Measurements from ENCODE around the gene DEGS2.
"Not testable (repeated sequence)": the region's sequence is repeated elsewhere in the genome, so short reads cannot be mapped to it uniquely, and the experiment has no call there.

DEGS2 gene

GRCh38 chr14:100191584-100192249 is 32.3 kb upstream of the DEGS2 start:
- H3K36me3 Mint-ChIP-seq, result no peaks in the 10 kb centered on the region
- DNase-seq, result no peak
- peak overlapping the region; percentile 96 for H3K27ac Mint-ChIP-seq
- H3K4me3 Mint-ChIP-seq, result peak overlapping the region in 1 of 2 donors; percentile 84
- ATAC-seq (replicated peaks), result no peak
- H3K9me3 Mint-ChIP-seq, result no peaks in the 10 kb centered on the region
- H3K27me3 Mint-ChIP-seq, result no peaks in the 10 kb centered on the region
- peaks cover 10 to 20% of the 10 kb centered on the region in 2 donors for H3K4me1 Mint-ChIP-seq

GRCh38 chr14:100190126-100190525 is 30.7 kb upstream of the DEGS2 start:
- Mint-ChIP-seq H3K9me3 (no peaks in the 10 kb centered on the region), H3K4me3 (no peak overlapping the region), H3K4me1 (peaks cover 10 to 20% of the 10 kb centered on the region in 2 donors), H3K36me3 (no peaks in the 10 kb centered on the region), H3K27me3 (no peaks in the 10 kb centered on the region), H3K27ac (no peak overlapping the region)
- no peak for ATAC-seq (replicated peaks)
- DNase-seq, result no peak

GRCh38 chr14:100188392-100189030 is 29.1 kb upstream of the DEGS2 start:
- ATAC-seq (replicated peaks), result no peak
- no peak overlapping the region for H3K27ac Mint-ChIP-seq
- no peak for DNase-seq
- no peaks in the 10 kb centered on the region for H3K27me3 Mint-ChIP-seq
- no peaks in the 10 kb centered on the region for H3K9me3 Mint-ChIP-seq
- H3K36me3 Mint-ChIP-seq, result no peaks in the 10 kb centered on the region
- peaks cover 5 to 14% of the 10 kb centered on the region in 2 donors for H3K4me1 Mint-ChIP-seq
- no peak overlapping the region for H3K4me3 Mint-ChIP-seq

GRCh38 chr14:100187247-100187833 is 27.9 kb upstream of the DEGS2 start:
- DNase-seq, result no peak
- no peak for ATAC-seq (replicated peaks)
- Mint-ChIP-seq H3K36me3 (no peaks in the 10 kb centered on the region), H3K9me3 (no peaks in the 10 kb centered on the region), H3K4me3 (no peak overlapping the region), H3K4me1 (peaks cover 0 to 3% of the 10 kb centered on the region in 2 donors), H3K27me3 (no peaks in the 10 kb centered on the region), H3K27ac (no peak overlapping the region)

- not testable (repeated sequence) for H3K36me3 Mint-ChIP-seq; H3K4me3 Mint-ChIP-seq; ATAC-seq (replicated peaks); H3K9me3 Mint-ChIP-seq; H3K27me3 Mint-ChIP-seq; H3K27ac Mint-ChIP-seq; H3K4me1 Mint-ChIP-seq; DNase-seq
Observed at GRCh38 chr14:100181876-100182551, 22.6 kb upstream of the DEGS2 start.

GRCh38 chr14:100180671-100181070 is 21.2 kb upstream of the DEGS2 start:
- not testable (repeated sequence) for H3K36me3 Mint-ChIP-seq, H3K27ac Mint-ChIP-seq

GRCh38 chr14:100178691-100179090 is 19.2 kb upstream of the DEGS2 start:
- no peaks in the 10 kb centered on the region for H3K4me1 Mint-ChIP-seq
- no peak for ATAC-seq (replicated peaks)

More at GRCh38 chr14:100180671-100181070, 21.2 kb upstream of the DEGS2 start:
- H3K27me3 Mint-ChIP-seq; DNase-seq; H3K9me3 Mint-ChIP-seq; H3K4me1 Mint-ChIP-seq; ATAC-seq (replicated peaks); H3K4me3 Mint-ChIP-seq: not testable (repeated sequence)

GRCh38 chr14:100176811-100177327 is 17.4 kb upstream of the DEGS2 start:
- Mint-ChIP-seq H3K9me3 (no peaks in the 10 kb centered on the region), H3K4me3 (no peak overlapping the region), H3K27ac (no peak overlapping the region), H3K36me3 (no peaks in the 10 kb centered on the region), H3K27me3 (peaks cover 13 to 16% of the 10 kb centered on the region in 2 donors), H3K4me1 (no peaks in the 10 kb centered on the region)
- no peak for DNase-seq
- no peak for ATAC-seq (replicated peaks)

More at GRCh38 chr14:100178691-100179090, 19.2 kb upstream of the DEGS2 start:
- no peaks in the 10 kb centered on the region for H3K36me3 Mint-ChIP-seq
- H3K27ac Mint-ChIP-seq, result no peak overlapping the region
- peaks cover 7 to 10% of the 10 kb centered on the region in 2 donors for H3K27me3 Mint-ChIP-seq
- H3K9me3 Mint-ChIP-seq, result no peaks in the 10 kb centered on the region
- H3K4me3 Mint-ChIP-seq, result no peak overlapping the region
- DNase-seq, result no peak

- Mint-ChIP-seq H3K36me3 (no peaks in the 10 kb centered on the region), H3K9me3 (no peaks in the 10 kb centered on the region), H3K27ac (no peak overlapping the region), H3K4me3 (no peak overlapping the region), H3K27me3 (peaks cover 13 to 22% of the 10 kb centered on the region in 2 donors), H3K4me1 (peaks cover 0 to 2% of the 10 kb centered on the region in 2 donors)
- no peak for DNase-seq
- no peak for ATAC-seq (replicated peaks)
Observed at GRCh38 chr14:100173353-100173752, 13.9 kb upstream of the DEGS2 start.

- Mint-ChIP-seq H3K4me3 (no peak overlapping the region), H3K9me3 (no peaks in the 10 kb centered on the region), H3K4me1 (peaks cover 0 to 2% of the 10 kb centered on the region in 2 donors), H3K36me3 (no peaks in the 10 kb centered on the region), H3K27me3 (peaks cover 13 to 22% of the 10 kb centered on the region in 2 donors), H3K27ac (no peak overlapping the region)
- ATAC-seq (replicated peaks) (no peak), DNase-seq (no peak)
Observed at GRCh38 chr14:100172811-100173210, 13.4 kb upstream of the DEGS2 start.

- peaks cover 13 to 22% of the 10 kb centered on the region in 2 donors for H3K27me3 Mint-ChIP-seq
- DNase-seq (no peak), ATAC-seq (replicated peaks) (no peak)
- H3K36me3 Mint-ChIP-seq, result no peaks in the 10 kb centered on the region
- H3K4me3 Mint-ChIP-seq, result no peak overlapping the region
- H3K9me3 Mint-ChIP-seq, result no peaks in the 10 kb centered on the region
- H3K27ac Mint-ChIP-seq, result peak overlapping the region; percentile 4
- H3K4me1 Mint-ChIP-seq, result peaks cover 7 to 10% of the 10 kb centered on the region in 2 donors
Observed at GRCh38 chr14:100170880-100171279, 11.4 kb upstream of the DEGS2 start.

- H3K9me3 Mint-ChIP-seq, result no peaks in the 10 kb centered on the region
- H3K27me3 Mint-ChIP-seq, result peaks cover 6 to 10% of the 10 kb centered on the region in 2 donors
- peaks cover 10 to 14% of the 10 kb centered on the region in 2 donors for H3K4me1 Mint-ChIP-seq
- DNase-seq (no peak), ATAC-seq (replicated peaks) (no peak)
- H3K4me3 Mint-ChIP-seq, result no peak overlapping the region
- H3K27ac Mint-ChIP-seq, result no peak overlapping the region
- H3K36me3 Mint-ChIP-seq, result no peaks in the 10 kb centered on the region
Observed at GRCh38 chr14:100168506-100168905, 9.1 kb upstream of the DEGS2 start.

- no peak for DNase-seq
- Mint-ChIP-seq H3K27me3 (peaks cover 0 to 4% of the 10 kb centered on the region in 2 donors), H3K36me3 (no peaks in the 10 kb centered on the region), H3K9me3 (no peaks in the 10 kb centered on the region), H3K4me3 (peak overlapping the region; percentile 90 to 91), H3K4me1 (peaks cover 11 to 14% of the 10 kb centered on the region in 2 donors), H3K27ac (no peak overlapping the region)
- peak; percentile 9 to 29 for ATAC-seq (replicated peaks)
Observed at GRCh38 chr14:100165831-100166440, 6.5 kb upstream of the DEGS2 start.

GRCh38 chr14:100165376-100165775 is 5.9 kb upstream of the DEGS2 start:
- H3K27ac Mint-ChIP-seq, result no peak overlapping the region
- no peaks in the 10 kb centered on the region for H3K36me3 Mint-ChIP-seq
- H3K4me1 Mint-ChIP-seq, result peaks cover 11 to 14% of the 10 kb centered on the region in 2 donors
- peak overlapping the region; percentile 44 to 57 for H3K4me3 Mint-ChIP-seq
- H3K9me3 Mint-ChIP-seq, result no peaks in the 10 kb centered on the region
- DNase-seq (no peak), ATAC-seq (replicated peaks) (no peak)
- no peaks in the 10 kb centered on the region for H3K27me3 Mint-ChIP-seq

Data from stimulated activated naive B cell treated with anti-CD40 and anti-IgM and Interleukin-4, amounts not matched to agents 10 μg/mL and 1 μg/mL and 100 μg/mL, for 72 hours (primary cell).